Suprapubic skin (tissue), 4 donors: Measurements from ENCODE around the gene DR1.
"Not testable (repeated sequence)": the region's sequence is repeated elsewhere in the genome, so short reads cannot be mapped to it uniquely, and the experiment has no call there.

Experiments
- EP300 ChIP-seq: sonication (generic); formaldehyde crosslinking; IDR thresholded peaks from one replicate; pipeline ENCODE4 v1.6.1; 2017; ENCODE audit warnings: antibody characterized with exemption
- POLR2A ChIP-seq, 2 donors: fragments of 450-650 bp; IDR thresholded peaks; one replicate each; pipeline ENCODE4 v1.6.1; 2017; ENCODE audit warnings: antibody characterized with exemption in 2 of 2, mild to moderate bottlenecking in 2 of 2, moderate library complexity in 2 of 2
- POLR2AphosphoS5 ChIP-seq, 3 donors: sonication (generic); formaldehyde crosslinking; IDR thresholded peaks; one replicate each; pipeline ENCODE4 v1.6.1; 2017; ENCODE audit warnings: antibody characterized with exemption in 3 of 3

DNA sequence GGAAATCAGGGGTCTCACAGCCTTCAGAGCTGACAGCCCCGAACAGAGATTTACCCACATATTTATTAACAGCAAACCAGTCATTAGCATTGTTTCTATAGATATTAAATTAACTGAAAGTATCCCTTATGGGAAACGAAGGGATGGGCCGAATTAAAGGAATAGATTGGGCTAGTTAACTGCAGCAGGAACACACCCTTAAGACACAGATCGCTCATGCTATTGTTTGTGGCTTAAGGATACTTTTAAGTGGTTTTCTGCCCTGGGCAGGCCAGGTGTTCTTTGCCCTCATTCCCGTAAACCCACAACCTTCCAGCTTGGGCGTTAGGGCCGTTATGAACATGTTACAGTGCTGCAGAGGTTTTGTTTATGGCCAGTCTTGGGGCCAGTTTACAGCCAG lies 40.6 kb downstream of the DR1 start:
- TF ChIP-seq EP300; POLR2AphosphoS5 (IDR thresholded peaks at IDR 0.05); POLR2A (IDR thresholded peaks at IDR 0.05): not testable (repeated sequence)
